Left colon (tissue), 2 donors: Measurements from ENCODE around the gene SYS1. TPM values are rescaled to one million over a fixed set of nuclear protein-coding genes. Genes with fewer than 3 reads are reported as not detected.

Experiments
- total RNA-seq, 2 donors: library from RNA; stranded (reverse); fragmentation: NEBNext Ultra II Directional; extraction: Animal tissue kit (Norgen Biotek cat#: 25700); gene quantifications; one replicate each; pipeline ENCODE4 v1.2.1, GENCODE V29; 2021
- donor health status: DM: no; HTN: no; CAD: no.
- donor health status: DM: yes; HTN: yes; CAD: no.

The SYS1 gene
- total RNA-seq, 2 donors from 2014 or later: 25.2 to 32.4 TPM

Other genes starting within 250 kb of the SYS1 start
- gene WFDC5, start 248.0 kb upstream of the SYS1 start, total RNA-seq: not detected
- gene WFDC12, start 238.7 kb upstream of the SYS1 start, total RNA-seq: under 1 TPM in 1 of 2 donors, not detected in 1; 0.92 TPM
- gene PI3, start 188.3 kb upstream of the SYS1 start, total RNA-seq: 100 to 1,000 TPM; 108 to 979 TPM
- under 1 TPM; 0.14 to 0.21 TPM for gene SEMG1, start 156.1 kb upstream of the SYS1 start, total RNA-seq
- gene SEMG2, start 141.8 kb upstream of the SYS1 start, total RNA-seq: not detected
- 100 to 1,000 TPM in 1 of 2 donors, 10 to 100 TPM in 1; 47.4 to 204 TPM for gene SLPI, start 108.6 kb upstream of the SYS1 start, total RNA-seq
- gene RBPJL, start 56.3 kb upstream of the SYS1 start, total RNA-seq: not detected
- gene MATN4, start 54.9 kb upstream of the SYS1 start, total RNA-seq: not detected
- gene SDC4, start 14.7 kb upstream of the SYS1 start, total RNA-seq: 100 to 1,000 TPM in 1 of 2 donors, 10 to 100 TPM in 1; 85.4 to 144 TPM
- gene TP53TG5, start 15.2 kb downstream of the SYS1 start, total RNA-seq: under 1 TPM; 0.59 to 0.85 TPM
- gene DBNDD2, start 45.1 kb downstream of the SYS1 start, total RNA-seq: 100 to 1,000 TPM; 123 to 135 TPM
- gene PIGT, start 53.0 kb downstream of the SYS1 start, total RNA-seq: 100 to 1,000 TPM; 122 to 152 TPM
- 100 to 1,000 TPM; 108 to 124 TPM for gene WFDC2, start 106.6 kb downstream of the SYS1 start, total RNA-seq
- gene SPINT3, start 152.5 kb downstream of the SYS1 start, total RNA-seq: not detected
- gene WFDC6, start 176.3 kb downstream of the SYS1 start, total RNA-seq: not detected
- gene EPPIN, start 184.2 kb downstream of the SYS1 start, total RNA-seq: not detected
- gene WFDC8, start 216.1 kb downstream of the SYS1 start, total RNA-seq: not detected